Mucosa of gallbladder (tissue), 1 donor: ENCODE data around the gene USP9X. TPM values are rescaled to one million over a fixed set of nuclear protein-coding genes. Genes with fewer than 3 reads are reported as not detected.
"Not testable (repeated sequence)": the region's sequence is repeated elsewhere in the genome, so short reads cannot be mapped to it uniquely, and the experiment has no call there.

Experiments
- DNase-seq: peaks from one replicate; pipeline ENCODE4 v3.0.0-alpha.2; 2020; ENCODE audit warnings: low spot score
- total RNA-seq: library from RNA; stranded (reverse); gene quantifications from one replicate; pipeline ENCODE4 v1.2.1, GENCODE V29; 2021
- donor health status: DM: no; HTN: no; CAD: no.

USP9X gene
- total RNA-seq, 1 donor from 2014 or later: 90.5 TPM

DNA sequence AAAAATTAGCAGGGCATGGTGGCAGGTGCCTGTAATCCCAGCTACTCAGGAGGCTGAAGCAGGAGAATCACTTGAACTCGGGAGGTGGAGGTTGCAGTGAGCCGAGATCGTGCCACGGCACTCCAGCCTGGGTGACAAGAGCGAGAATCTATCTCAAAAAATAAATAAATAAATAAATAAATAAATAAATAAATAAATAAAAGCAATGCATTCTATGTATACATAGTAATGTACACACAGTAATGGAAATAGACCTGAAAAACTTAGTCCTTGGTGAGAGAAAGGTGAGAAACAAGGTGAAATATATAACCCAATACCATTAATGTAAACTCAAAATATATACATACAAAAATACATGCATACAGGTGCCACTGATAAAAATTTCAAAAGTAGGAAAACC is 197.1 kb downstream of the USP9X start:
- DNase-seq: not testable (repeated sequence)

DNA sequence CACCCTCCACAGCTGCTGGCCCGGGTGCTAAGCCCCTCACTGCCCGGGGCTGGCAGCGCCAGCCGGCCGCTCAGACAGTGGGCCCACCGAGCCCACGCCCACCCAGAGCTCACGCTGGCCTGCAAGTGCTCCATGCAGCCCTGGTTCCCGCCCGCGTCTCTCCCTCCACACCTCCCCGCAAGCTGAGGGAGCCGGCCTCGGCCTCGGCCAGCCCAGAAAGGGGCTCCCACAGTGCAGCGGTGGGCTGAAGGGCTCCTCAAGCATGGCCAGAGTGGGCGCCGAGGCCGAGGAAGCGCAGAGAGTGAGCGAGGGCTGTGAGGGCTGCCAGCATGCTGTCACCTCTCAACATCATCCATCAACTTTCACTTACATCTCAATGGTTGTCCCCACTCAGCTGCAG is 200.7 kb downstream of the USP9X start:
- not testable (repeated sequence) for DNase-seq

Other genes starting within 250 kb of the USP9X start
- gene DDX3X, start 248.7 kb downstream of the USP9X start, total RNA-seq: 254 TPM